ENCODE results near the gene BEX3. TPM values are rescaled to one million over a fixed set of nuclear protein-coding genes. Genes with fewer than 3 reads are reported as not detected.

Gene BEX3
- total RNA-seq, 3 donors from 2014 or later: 21.5 to 74.1 (median 35.6) TPM

DNA sequence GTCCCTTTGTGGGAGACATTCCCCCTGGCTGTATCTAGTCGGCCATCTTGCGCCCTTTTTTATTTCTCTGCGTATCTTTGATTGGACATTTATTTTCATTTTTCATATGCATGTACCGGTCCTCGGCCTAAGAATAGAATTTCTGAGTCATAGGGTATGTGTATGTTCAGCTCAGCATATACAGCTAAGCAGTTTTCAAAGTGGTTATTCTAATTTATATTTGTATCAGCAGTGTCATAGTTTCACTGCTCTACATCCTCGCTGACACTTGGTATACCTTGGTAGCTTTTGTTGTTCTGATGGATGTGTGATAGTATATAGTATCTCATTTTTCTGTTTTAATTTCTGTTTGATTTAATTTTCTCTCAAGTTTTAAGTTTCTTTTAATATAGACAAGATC lies 38.7 kb downstream of the BEX3 start:
- Histone ChIP-seq H3K36me3 (ENCODE audit: low read depth) (no peaks in the 10 kb centered on the region), H3K9me3 (no peaks in the 10 kb centered on the region), H3K4me1 (ENCODE audit: low read depth) (no peaks in the 10 kb centered on the region), H3K4me3 (no peak overlapping the region)
- no peak for DNase-seq
- TF ChIP-seq, protein P1, sequence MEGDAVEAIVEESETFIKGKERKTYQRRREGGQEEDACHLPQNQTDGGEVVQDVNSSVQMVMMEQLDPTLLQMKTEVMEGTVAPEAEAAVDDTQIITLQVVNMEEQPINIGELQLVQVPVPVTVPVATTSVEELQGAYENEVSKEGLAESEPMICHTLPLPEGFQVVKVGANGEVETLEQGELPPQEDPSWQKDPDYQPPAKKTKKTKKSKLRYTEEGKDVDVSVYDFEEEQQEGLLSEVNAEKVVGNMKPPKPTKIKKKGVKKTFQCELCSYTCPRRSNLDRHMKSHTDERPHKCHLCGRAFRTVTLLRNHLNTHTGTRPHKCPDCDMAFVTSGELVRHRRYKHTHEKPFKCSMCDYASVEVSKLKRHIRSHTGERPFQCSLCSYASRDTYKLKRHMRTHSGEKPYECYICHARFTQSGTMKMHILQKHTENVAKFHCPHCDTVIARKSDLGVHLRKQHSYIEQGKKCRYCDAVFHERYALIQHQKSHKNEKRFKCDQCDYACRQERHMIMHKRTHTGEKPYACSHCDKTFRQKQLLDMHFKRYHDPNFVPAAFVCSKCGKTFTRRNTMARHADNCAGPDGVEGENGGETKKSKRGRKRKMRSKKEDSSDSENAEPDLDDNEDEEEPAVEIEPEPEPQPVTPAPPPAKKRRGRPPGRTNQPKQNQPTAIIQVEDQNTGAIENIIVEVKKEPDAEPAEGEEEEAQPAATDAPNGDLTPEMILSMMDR (IDR thresholded peaks at IDR 0.05): no peak
- ATAC-seq: no peak
- intact Hi-C loops (cut with DNase I, micrococcal nuclease): no loop called here

DNA sequence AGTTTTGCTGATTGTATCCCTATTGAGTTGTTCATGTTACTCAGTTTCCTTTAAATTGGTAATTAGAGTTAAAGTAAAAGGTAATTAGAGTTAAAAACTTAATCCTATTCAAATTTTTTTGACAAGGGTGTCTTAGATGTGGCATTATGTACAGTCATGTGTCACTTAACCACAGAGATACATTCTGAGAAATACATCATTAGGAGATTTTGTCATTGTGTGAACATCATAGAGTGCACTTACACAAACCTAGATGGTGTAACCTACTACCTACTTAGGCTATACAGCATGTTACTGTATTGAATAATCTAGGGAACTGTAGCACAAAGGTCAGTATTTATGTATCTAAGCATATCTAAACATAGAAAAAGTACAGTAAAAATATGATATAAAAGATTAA lies 39.2 kb downstream of the BEX3 start:
- Histone ChIP-seq H3K4me1 (ENCODE audit: low read depth) (no peaks in the 10 kb centered on the region), H3K4me3 (no peak overlapping the region), H3K36me3 (ENCODE audit: low read depth) (no peaks in the 10 kb centered on the region), H3K9me3 (no peaks in the 10 kb centered on the region)
- intact Hi-C loops (cut with DNase I, micrococcal nuclease): no loop called here
- DNase-seq (no peak), ATAC-seq (no peak)
- TF ChIP-seq, protein P1 (IDR thresholded peaks at IDR 0.05): no peak

DNA sequence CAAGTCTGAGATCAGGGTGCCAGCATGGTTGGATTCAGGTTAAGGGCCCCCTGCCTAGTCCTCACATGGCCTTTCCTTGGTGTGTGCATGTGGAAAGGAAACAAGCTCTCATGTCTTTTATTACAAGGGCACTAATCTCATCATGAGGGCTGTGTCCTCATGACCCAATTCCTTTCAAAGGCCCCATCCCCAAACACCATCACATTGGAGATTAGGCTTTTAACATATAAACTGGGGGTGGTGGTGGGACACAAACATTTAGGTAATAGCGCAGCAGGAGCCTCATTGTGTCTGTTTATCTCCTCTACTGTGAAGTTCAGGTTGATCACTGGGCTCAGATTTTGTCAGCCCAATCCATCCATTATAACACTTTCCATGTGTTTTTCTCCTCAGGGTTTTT lies 41.0 kb downstream of the BEX3 start:
- ATAC-seq (no peak), DNase-seq (no peak)
- H3K4me1 ChIP-seq (ENCODE audit: low read depth): no peaks in the 10 kb centered on the region
- H3K9me3 ChIP-seq: no peaks in the 10 kb centered on the region
- no peaks in the 10 kb centered on the region for H3K36me3 ChIP-seq (ENCODE audit: low read depth)
- no peak overlapping the region for H3K4me3 ChIP-seq
- intact Hi-C loops (cut with DNase I, micrococcal nuclease): no loop called here
- TF ChIP-seq, protein P1 (IDR thresholded peaks at IDR 0.05): no peak

DNA sequence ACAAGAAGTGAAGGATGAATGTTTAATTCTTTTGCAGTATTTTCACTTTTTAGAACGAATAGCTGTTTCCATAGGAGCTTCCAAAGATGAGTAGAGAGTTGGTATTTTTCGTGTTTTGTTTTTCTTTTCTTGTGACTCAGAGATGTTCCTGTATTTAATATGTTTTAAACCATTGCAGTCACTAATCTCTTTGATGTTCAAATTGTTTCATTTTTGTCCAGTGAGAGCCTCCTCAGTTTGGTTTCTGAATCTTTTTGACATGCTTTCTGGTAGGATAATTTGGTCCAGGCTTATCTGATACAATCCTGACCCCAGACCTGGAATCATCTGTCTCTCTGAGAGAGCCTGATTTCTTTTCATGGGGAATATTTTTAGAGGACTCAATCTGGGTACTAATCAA lies 41.6 kb downstream of the BEX3 start:
- no peak for ATAC-seq
- TF ChIP-seq, protein P1 (IDR thresholded peaks at IDR 0.05): no peak
- Histone ChIP-seq H3K36me3 (ENCODE audit: low read depth) (no peaks in the 10 kb centered on the region), H3K4me1 (ENCODE audit: low read depth) (no peaks in the 10 kb centered on the region), H3K4me3 (no peak overlapping the region), H3K9me3 (no peaks in the 10 kb centered on the region)
- no peak for DNase-seq
- intact Hi-C loops (cut with DNase I, micrococcal nuclease): no loop called here

DNA sequence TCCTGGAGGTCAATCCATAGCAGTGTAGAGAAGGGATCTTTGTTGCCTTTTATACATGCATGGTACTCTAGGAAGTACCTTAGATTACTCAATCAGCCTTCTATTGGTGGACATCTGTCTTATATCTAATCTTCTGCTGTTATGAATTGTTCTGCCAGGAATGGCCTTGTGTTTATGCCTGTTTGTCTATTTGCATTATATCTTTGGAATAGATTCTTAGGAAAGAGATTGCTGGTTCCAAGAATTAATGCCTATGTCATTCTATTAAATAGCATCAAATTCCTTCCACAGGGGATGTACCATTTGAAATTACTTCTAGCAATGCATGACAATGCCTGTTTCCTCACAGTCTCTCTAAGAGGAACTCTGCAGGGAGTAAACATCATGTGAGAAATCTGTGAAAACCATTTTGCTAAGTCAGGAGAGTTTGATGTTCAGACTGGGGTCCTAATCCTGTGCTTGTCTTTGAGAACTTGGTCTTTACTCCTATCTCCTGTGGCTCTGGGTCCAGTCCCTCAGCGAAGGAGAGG lies 42.5 kb downstream of the BEX3 start:
- Histone ChIP-seq H3K36me3 (ENCODE audit: low read depth) (no peaks in the 10 kb centered on the region), H3K4me1 (ENCODE audit: low read depth) (no peaks in the 10 kb centered on the region), H3K9me3 (no peaks in the 10 kb centered on the region), H3K4me3 (no peak overlapping the region)
- intact Hi-C loops (cut with DNase I, micrococcal nuclease): no loop called here
- TF ChIP-seq, protein P1 (IDR thresholded peaks at IDR 0.05): no peak
- ATAC-seq (no peak), DNase-seq (no peak)
